Neural progenitor cell (in vitro differentiated cells): Measurements from ENCODE around the gene NCAPD3. TPM values are rescaled to one million over a fixed set of nuclear protein-coding genes. Genes with fewer than 3 reads are reported as not detected.
A peak's percentile ranks its signal among the peaks of the same experiment; 100 is the strongest.

Source experiments
- DNase-seq: peaks from one replicate; pipeline ENCODE4 v3.0.0-alpha.2; 2016; ENCODE audit warnings: low spot score
- H2AFZ ChIP-seq: fragments of 200-600 bp; sonication (generic); replicated peaks from 2 replicates; pipeline ENCODE4 v1.6.1; 2016; ENCODE audit warnings: antibody characterized with exemption
- H3F3A ChIP-seq: fragments of 200-600 bp; sonication (generic); 2 replicates; pipeline ENCODE4 v1.6.1; 2016; ENCODE audit warnings: antibody characterized with exemption, low read depth
- H3K27ac ChIP-seq: fragments of 200-600 bp; sonication (generic); 2 replicates; pipeline ENCODE4 v1.5.1; 2016; ENCODE audit warnings: mild to moderate bottlenecking
- H3K27me3 ChIP-seq: fragments of 200-600 bp; sonication (generic); 2 replicates; pipeline ENCODE4 v1.6.1; 2016; ENCODE audit warnings: mild to moderate bottlenecking, moderate library complexity
- H3K36me3 ChIP-seq: fragments of 200-600 bp; sonication (generic); 2 replicates; pipeline ENCODE4 v1.5.1; 2016
- H3K4me1 ChIP-seq: fragments of 200-600 bp; sonication (generic); 2 replicates; pipeline ENCODE4 v1.6.1; 2016; ENCODE audit warnings: mixed run types
- H3K4me2 ChIP-seq: fragments of 200-600 bp; sonication (generic); 2 replicates; pipeline ENCODE4 v1.6.1; 2016
- H3K4me3 ChIP-seq: fragments of 200-600 bp; sonication (generic); 2 replicates; pipeline ENCODE4 v1.5.1; 2016
- H3K79me2 ChIP-seq: fragments of 200-600 bp; sonication (generic); 2 replicates; pipeline ENCODE4 v1.6.1; 2016; ENCODE audit warnings: low read depth
- H3K9ac ChIP-seq: fragments of 200-600 bp; sonication (generic); 2 replicates; pipeline ENCODE4 v1.6.1; 2016
- H3K9me3 ChIP-seq: fragments of 200-600 bp; sonication (generic); 2 replicates; pipeline ENCODE4 v1.5.1; 2016; ENCODE audit warnings: low read depth
- H4K20me1 ChIP-seq: fragments of 200-600 bp; sonication (generic); 2 replicates; pipeline ENCODE4 v1.6.1; 2016; ENCODE audit warnings: low read depth
- H3K27ac Mint-ChIP-seq: 3 replicates; pipeline ENCODE4 v1.8.0; 2021; ENCODE audit warnings: mixed read lengths
- H3K27me3 Mint-ChIP-seq: 2 replicates; pipeline ENCODE4 v1.8.0; 2022; ENCODE audit warnings: low read depth, mild to moderate bottlenecking, inconsistent platforms, moderate library complexity, mixed read lengths; ENCODE audit not compliant: insufficient read depth
- H3K36me3 Mint-ChIP-seq: 3 replicates; pipeline ENCODE4 v1.8.0; 2021; ENCODE audit warnings: mixed read lengths
- H3K4me1 Mint-ChIP-seq: 3 replicates; pipeline ENCODE4 v1.8.0; 2021; ENCODE audit warnings: mixed read lengths
- H3K4me3 Mint-ChIP-seq: 3 replicates; pipeline ENCODE4 v1.8.0; 2021; ENCODE audit warnings: mild to moderate bottlenecking, moderate library complexity, mixed read lengths
- H3K9me3 Mint-ChIP-seq: 3 replicates; pipeline ENCODE4 v1.8.0; 2020; ENCODE audit warnings: mixed read lengths
- EZH2 ChIP-seq: fragments of 200-600 bp; sonication (generic); IDR thresholded peaks from 2 replicates; pipeline ENCODE4 v1.6.1; 2017; ENCODE audit warnings: antibody characterized with exemption, mild to moderate bottlenecking, moderate library complexity
- EZH2phosphoT487 ChIP-seq: fragments of 200-600 bp; sonication (generic); IDR thresholded peaks from 2 replicates; pipeline ENCODE4 v1.6.1; 2017; ENCODE audit warnings: antibody characterized with exemption
- total RNA-seq: library from RNA; depleted of rRNA; stranded (reverse); fragments of >200 nt; gene quantifications from 2 replicates; pipeline ENCODE4 v1.2.3, GENCODE V29; 2015; ENCODE audit warnings: low replicate concordance
- TF ChIP-seq, protein P1 (sequence below): fragments of 200-600 bp; sonication (generic); IDR thresholded peaks from 2 replicates; pipeline ENCODE4 v1.5.1; 2017; ENCODE audit warnings: antibody characterized with exemption, mild to moderate bottlenecking

NCAPD3 gene
- total RNA-seq, 1 donor from 2014 or later = 41.0 TPM

DNA sequence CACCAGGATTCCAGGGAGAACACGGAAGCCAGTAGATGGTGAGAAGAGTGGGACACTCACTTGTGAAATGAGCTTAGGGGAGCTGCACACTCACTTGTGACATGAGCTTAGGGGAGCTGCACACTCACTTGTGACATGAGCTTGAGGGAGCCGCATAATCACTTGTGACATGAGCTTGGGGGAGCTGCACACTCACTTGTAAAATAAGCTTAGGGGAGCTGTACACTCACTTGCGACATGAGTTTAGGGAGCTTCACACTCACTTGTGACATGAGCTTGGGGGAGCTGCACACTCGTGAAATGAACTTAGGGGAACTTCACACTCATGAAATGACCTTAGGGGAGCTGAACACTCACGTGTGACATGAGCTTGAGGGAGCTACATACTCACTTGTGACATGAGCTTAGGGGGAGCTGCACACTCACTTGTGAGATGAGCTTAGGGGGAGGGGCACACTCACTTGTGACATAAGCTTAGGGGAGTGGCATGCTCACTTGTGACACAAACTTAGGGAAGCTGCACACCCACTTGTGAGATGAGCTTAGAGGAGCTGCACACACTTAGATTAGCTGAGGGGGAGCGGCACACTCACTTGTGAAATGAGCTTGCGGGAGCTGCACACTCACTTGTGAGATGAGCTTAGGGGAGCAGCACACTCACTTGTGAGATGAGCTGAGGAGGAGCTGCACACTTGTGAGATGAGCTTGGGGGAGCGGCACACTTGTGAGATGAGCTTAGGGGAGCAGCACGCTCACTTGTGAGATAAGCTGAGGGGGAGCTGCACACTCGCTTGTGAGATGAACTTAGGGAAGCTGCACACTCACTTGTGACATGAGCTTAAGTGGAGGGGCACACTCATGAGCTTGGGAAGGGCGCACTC, 59.0 kb downstream of the NCAPD3 start:
- H3K4me3 Mint-ChIP-seq = peak overlapping the region; percentile 52
- Histone ChIP-seq H3K4me1 (no peaks in the 10 kb centered on the region), H3F3A (peaks cover 54% of the 10 kb centered on the region), H3K4me3 (peak overlapping the region; percentile 9), H3K79me2 (no peaks in the 10 kb centered on the region), H4K20me1 (no peaks in the 10 kb centered on the region), H2AFZ (no peak overlapping the region), H3K27ac (no peak overlapping the region), H3K9ac (no peak overlapping the region), H3K27me3 (no peaks in the 10 kb centered on the region), H3K4me2 (no peak overlapping the region), H3K9me3 (peaks cover 58% of the 10 kb centered on the region), H3K36me3 (peaks cover 74% of the 10 kb centered on the region)
- H3K27me3 Mint-ChIP-seq = peaks cover 24% of the 10 kb centered on the region
- no peaks in the 10 kb centered on the region for H3K4me1 Mint-ChIP-seq
- peak; percentile 83 for DNase-seq
- peaks cover 80% of the 10 kb centered on the region for H3K9me3 Mint-ChIP-seq
- TF ChIP-seq, protein P1, sequence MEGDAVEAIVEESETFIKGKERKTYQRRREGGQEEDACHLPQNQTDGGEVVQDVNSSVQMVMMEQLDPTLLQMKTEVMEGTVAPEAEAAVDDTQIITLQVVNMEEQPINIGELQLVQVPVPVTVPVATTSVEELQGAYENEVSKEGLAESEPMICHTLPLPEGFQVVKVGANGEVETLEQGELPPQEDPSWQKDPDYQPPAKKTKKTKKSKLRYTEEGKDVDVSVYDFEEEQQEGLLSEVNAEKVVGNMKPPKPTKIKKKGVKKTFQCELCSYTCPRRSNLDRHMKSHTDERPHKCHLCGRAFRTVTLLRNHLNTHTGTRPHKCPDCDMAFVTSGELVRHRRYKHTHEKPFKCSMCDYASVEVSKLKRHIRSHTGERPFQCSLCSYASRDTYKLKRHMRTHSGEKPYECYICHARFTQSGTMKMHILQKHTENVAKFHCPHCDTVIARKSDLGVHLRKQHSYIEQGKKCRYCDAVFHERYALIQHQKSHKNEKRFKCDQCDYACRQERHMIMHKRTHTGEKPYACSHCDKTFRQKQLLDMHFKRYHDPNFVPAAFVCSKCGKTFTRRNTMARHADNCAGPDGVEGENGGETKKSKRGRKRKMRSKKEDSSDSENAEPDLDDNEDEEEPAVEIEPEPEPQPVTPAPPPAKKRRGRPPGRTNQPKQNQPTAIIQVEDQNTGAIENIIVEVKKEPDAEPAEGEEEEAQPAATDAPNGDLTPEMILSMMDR = no peak
- TF ChIP-seq EZH2 (no peak), EZH2phosphoT487 (no peak)
- H3K27ac Mint-ChIP-seq = peak overlapping the region; percentile 60
- H3K36me3 Mint-ChIP-seq = peaks cover 91% of the 10 kb centered on the region

DNA sequence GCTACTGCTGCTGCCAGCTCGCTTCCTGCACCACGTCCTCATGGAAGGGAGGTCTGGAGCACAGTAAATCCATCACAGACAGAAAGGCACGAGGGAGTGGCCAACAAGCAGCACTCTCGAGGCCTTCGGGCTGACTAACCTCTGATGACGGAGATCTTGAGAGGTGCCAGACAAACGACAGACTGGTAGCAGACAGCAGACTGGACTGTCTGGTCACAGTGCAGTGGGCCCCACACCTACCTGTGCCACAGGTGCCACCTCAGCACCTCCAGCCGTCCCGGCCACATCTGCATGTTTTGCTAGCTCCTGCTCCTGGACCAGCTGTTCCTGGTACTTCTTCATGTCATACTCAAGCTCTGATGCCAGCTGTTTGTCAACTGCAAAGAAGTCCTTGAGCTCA, 64.1 kb downstream of the NCAPD3 start:
- no peaks in the 10 kb centered on the region for H4K20me1 ChIP-seq
- Mint-ChIP-seq H3K27ac (no peak overlapping the region), H3K36me3 (peaks cover 93% of the 10 kb centered on the region), H3K4me3 (no peak overlapping the region), H3K4me1 (no peaks in the 10 kb centered on the region), H3K27me3 (peaks cover 11% of the 10 kb centered on the region), H3K9me3 (peaks cover 37% of the 10 kb centered on the region)
- H3K36me3 ChIP-seq = peaks cover 44% of the 10 kb centered on the region
- TF ChIP-seq EZH2 (no peak), EZH2phosphoT487 (no peak)
- TF ChIP-seq, protein P1 = no peak
- H3K4me1 ChIP-seq = no peaks in the 10 kb centered on the region
- H2AFZ ChIP-seq = no peak overlapping the region
- peaks cover 14% of the 10 kb centered on the region for H3F3A ChIP-seq
- H3K4me2 ChIP-seq = no peak overlapping the region
- no peak overlapping the region for H3K27ac ChIP-seq
- no peak for DNase-seq
- peaks cover 27% of the 10 kb centered on the region for H3K9me3 ChIP-seq
- no peak overlapping the region for H3K9ac ChIP-seq
- no peak overlapping the region for H3K4me3 ChIP-seq
- H3K79me2 ChIP-seq = no peaks in the 10 kb centered on the region
- H3K27me3 ChIP-seq = no peaks in the 10 kb centered on the region

DNA sequence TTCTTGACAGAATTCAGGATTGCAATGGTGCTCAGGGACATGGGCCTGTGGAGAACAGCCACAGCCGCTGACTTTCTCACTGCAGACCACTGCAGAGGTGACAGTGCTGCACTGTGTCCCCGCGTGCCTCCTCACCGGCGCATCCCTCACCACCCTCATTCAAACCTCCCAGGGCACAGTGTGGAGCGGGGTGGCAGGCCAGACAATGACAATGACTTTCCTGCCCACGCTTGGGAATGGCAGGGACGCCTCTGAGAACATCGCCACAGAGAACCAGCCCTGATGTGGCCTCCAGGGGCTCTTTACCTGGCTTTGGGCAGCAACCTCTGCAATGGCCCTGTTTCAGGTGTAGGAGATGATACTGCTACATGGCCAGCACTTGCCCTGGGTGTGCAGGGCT, 65.7 kb downstream of the NCAPD3 start:
- no peak overlapping the region for H3K27ac Mint-ChIP-seq

More for the DNA sequence above, 65.7 kb downstream of the NCAPD3 start:
- Histone ChIP-seq H4K20me1 (no peaks in the 10 kb centered on the region), H3K4me2 (no peak overlapping the region), H3K27ac (no peak overlapping the region), H3K27me3 (no peaks in the 10 kb centered on the region), H2AFZ (no peak overlapping the region), H3K4me3 (no peak overlapping the region), H3K36me3 (peaks cover 30% of the 10 kb centered on the region), H3K9ac (no peak overlapping the region), H3K9me3 (peaks cover 12% of the 10 kb centered on the region), H3F3A (peaks cover under 1% of the 10 kb centered on the region), H3K4me1 (no peaks in the 10 kb centered on the region), H3K79me2 (no peaks in the 10 kb centered on the region)
- no peak for DNase-seq
- Mint-ChIP-seq H3K4me1 (no peaks in the 10 kb centered on the region), H3K36me3 (peaks cover 88% of the 10 kb centered on the region), H3K27me3 (peaks cover 4% of the 10 kb centered on the region), H3K4me3 (no peak overlapping the region), H3K9me3 (peaks cover 23% of the 10 kb centered on the region)
- TF ChIP-seq, protein P1 = no peak
- TF ChIP-seq EZH2 (no peak), EZH2phosphoT487 (no peak)
